ENCODE data around the gene RBM47.

The RBM47 gene

DNA sequence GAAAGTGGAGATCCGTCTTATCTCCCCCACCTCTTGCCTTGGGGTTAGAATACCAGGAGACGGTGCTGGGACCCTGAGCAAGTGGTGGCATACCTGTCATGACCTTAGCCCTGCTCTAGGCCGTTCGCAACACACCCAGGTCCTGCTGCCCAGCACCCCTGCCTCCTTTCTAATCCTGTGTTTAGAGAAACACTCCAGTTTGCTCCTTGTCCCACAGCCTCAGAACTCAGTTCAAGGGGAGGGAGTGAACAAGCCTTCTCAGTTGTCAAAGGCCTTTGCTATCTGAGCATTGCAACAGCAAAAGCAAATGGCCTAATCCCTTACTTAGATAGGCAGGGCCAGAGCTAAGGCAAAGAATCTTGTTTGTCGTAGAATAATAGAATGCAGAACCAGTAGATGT, 226.6 kb downstream of the RBM47 start:
- no peak for DNase-seq (ENCODE audit: low read depth)
- H3K4me3 ChIP-seq (ENCODE audit: low read depth, low read length): no peak overlapping the region
- TF ChIP-seq, protein P1, sequence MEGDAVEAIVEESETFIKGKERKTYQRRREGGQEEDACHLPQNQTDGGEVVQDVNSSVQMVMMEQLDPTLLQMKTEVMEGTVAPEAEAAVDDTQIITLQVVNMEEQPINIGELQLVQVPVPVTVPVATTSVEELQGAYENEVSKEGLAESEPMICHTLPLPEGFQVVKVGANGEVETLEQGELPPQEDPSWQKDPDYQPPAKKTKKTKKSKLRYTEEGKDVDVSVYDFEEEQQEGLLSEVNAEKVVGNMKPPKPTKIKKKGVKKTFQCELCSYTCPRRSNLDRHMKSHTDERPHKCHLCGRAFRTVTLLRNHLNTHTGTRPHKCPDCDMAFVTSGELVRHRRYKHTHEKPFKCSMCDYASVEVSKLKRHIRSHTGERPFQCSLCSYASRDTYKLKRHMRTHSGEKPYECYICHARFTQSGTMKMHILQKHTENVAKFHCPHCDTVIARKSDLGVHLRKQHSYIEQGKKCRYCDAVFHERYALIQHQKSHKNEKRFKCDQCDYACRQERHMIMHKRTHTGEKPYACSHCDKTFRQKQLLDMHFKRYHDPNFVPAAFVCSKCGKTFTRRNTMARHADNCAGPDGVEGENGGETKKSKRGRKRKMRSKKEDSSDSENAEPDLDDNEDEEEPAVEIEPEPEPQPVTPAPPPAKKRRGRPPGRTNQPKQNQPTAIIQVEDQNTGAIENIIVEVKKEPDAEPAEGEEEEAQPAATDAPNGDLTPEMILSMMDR (IDR thresholded peaks at IDR 0.05; ENCODE audit: control insufficient read depth, extremely low read depth, insufficient read depth): no peak

- no peak for DNase-seq (ENCODE audit: low read depth)
- TF ChIP-seq, protein P1 (IDR thresholded peaks at IDR 0.05; ENCODE audit: control insufficient read depth, extremely low read depth, insufficient read depth): no peak
- no peak overlapping the region for H3K4me3 ChIP-seq (ENCODE audit: low read depth, low read length)
Observed at GRCh38 chr4:40402556-40402955, 227.1 kb downstream of the RBM47 start.

DNA sequence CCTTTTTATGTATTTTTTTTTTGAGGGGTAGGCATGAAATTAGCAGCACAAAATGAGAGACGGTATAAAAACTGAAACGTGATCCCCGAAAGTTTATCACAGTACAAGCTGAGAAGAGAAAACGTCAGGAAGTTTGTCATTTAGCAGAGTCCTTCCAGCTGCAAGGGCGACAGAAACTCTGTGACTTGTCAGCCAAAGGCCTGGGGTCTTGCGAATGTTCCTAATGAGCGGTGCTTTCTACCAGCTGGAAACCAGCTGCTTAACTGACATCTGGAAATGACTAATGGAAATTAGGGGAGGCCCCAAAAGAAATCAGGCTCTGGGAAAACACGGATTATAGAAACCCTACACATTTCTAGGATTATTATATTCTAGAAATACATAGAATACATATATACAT, 228.0 kb downstream of the RBM47 start:
- no peak overlapping the region for H3K4me3 ChIP-seq (ENCODE audit: low read depth, low read length)
- DNase-seq (ENCODE audit: low read depth): no peak
- TF ChIP-seq, protein P1 (IDR thresholded peaks at IDR 0.05; ENCODE audit: control insufficient read depth, extremely low read depth, insufficient read depth): no peak

- H3K4me3 ChIP-seq (ENCODE audit: low read depth, low read length): no peak overlapping the region
- TF ChIP-seq, protein P1 (IDR thresholded peaks at IDR 0.05; ENCODE audit: control insufficient read depth, extremely low read depth, insufficient read depth): no peak
- DNase-seq (ENCODE audit: low read depth): no peak
Observed at GRCh38 chr4:40401096-40401495, 228.6 kb downstream of the RBM47 start.

DNA sequence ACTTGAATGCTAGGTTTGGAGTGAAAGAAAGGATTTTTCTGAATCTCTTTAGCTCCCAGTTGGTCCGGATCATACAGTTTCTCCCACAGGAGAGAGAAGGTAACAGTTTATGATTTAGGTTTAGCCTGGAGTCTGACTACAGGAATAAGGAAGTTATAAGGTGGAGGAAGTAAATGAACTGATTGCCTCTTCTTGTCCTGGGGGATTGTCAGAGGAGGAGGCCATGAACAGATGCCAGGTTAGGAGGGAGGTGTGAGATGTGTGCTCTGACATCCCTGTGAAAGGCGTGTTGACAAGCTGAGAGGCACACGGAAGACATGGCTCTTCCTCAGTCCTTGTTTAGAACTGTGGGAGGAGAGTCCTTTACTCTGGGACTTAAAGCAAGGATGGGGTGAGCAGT, 230.1 kb downstream of the RBM47 start:
- TF ChIP-seq, protein P1 (IDR thresholded peaks at IDR 0.05; ENCODE audit: control insufficient read depth, extremely low read depth, insufficient read depth): no peak
- no peak for DNase-seq (ENCODE audit: low read depth)
- no peak overlapping the region for H3K4me3 ChIP-seq (ENCODE audit: low read depth, low read length)

DNA sequence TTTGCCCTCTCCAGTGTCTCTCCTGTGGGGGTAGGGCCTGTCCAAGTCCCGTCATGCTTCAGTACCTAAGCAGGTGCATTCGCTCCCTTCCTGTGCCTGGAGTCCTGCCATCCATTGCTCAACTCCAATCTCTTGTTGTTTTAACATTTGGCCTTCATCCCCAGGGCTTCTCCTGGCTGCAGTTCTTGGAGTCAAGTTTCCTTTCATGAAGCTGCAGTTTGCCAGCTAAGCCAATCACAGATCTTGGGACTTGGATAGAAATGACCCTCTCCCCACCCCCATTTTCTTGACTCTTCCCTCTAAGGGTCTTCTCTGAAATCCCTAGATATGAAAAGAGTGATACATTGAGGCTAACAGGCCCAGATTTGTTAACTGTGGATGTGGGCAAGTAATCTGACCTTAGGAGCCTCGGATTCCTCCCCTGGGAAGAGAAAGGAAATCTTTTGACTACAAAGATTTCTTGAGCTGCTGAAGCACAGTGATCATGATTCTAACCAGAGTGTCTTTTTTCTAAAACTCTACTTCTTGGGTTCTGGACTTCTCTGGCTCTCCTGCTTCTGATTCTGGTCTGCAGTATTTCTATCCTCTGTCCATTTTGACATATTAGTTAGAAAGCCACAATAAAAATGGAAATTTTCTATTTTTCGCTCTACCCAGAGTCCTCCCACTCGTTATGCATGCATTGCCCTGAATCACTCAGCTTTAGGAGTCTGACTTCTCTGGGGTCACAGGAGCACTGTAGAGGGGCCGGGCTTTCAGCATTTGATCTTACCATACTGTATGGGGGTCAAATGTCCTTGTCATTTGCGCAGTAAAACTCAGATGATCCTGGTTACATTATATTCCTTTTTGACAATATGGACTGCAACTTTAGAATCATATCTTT, 233.5 kb downstream of the RBM47 start:
- no peak overlapping the region for H3K4me3 ChIP-seq (ENCODE audit: low read depth, low read length)
- TF ChIP-seq, protein P1 (IDR thresholded peaks at IDR 0.05; ENCODE audit: control insufficient read depth, extremely low read depth, insufficient read depth): no peak
- DNase-seq (ENCODE audit: low read depth): peak; percentile 98

All from LNCaP clone FGC (cell line).